Measurements from ENCODE around the gene CLASP1.

Gene CLASP1

DNA sequence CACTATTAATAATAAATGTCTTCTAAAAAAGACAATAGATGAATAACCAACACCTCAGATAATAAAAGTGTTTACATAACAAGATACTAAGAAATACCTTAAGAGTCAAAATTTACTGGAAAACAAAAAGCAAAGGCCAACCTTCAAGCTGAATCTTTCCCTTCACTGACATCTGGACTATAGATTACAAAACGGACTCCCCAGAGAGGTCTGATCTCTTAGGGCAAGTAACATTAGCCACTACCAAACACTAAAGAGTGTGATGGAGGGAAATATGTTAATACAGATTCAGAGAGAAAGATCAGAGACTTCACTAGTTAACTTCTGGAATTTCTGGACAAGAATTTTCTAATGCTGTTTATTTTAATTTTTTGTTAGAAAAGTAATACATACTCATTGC is 13.9 kb downstream of the CLASP1 start:
- DNase-seq (ENCODE audit: low read depth in 1 of 2, low spot score in 1 of 2): no peak
- H3K27ac ChIP-seq (replicated peaks): no peak overlapping the region
- no peaks in the 10 kb centered on the region for H3K27me3 ChIP-seq (ENCODE audit: insufficient read depth, poor library complexity, severe bottlenecking)
- TF ChIP-seq POLR2AphosphoS5 (IDR thresholded peaks at IDR 0.05; ENCODE audit: low read depth) (no peak), REST (IDR thresholded peaks at IDR 0.05; ENCODE audit: insufficient replicate concordance, low read depth) (no peak), SPI1 (IDR thresholded peaks at IDR 0.05; ENCODE audit: borderline replicate concordance, low read depth) (no peak), GABPA (IDR thresholded peaks at IDR 0.05; ENCODE audit: low read depth) (no peak)
- TF ChIP-seq, protein P1, sequence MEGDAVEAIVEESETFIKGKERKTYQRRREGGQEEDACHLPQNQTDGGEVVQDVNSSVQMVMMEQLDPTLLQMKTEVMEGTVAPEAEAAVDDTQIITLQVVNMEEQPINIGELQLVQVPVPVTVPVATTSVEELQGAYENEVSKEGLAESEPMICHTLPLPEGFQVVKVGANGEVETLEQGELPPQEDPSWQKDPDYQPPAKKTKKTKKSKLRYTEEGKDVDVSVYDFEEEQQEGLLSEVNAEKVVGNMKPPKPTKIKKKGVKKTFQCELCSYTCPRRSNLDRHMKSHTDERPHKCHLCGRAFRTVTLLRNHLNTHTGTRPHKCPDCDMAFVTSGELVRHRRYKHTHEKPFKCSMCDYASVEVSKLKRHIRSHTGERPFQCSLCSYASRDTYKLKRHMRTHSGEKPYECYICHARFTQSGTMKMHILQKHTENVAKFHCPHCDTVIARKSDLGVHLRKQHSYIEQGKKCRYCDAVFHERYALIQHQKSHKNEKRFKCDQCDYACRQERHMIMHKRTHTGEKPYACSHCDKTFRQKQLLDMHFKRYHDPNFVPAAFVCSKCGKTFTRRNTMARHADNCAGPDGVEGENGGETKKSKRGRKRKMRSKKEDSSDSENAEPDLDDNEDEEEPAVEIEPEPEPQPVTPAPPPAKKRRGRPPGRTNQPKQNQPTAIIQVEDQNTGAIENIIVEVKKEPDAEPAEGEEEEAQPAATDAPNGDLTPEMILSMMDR (IDR thresholded peaks at IDR 0.05; ENCODE audit: insufficient read depth, low read length): no peak
- H3K4me3 ChIP-seq (replicated peaks; ENCODE audit: insufficient read depth, low read length): no peak overlapping the region

DNA sequence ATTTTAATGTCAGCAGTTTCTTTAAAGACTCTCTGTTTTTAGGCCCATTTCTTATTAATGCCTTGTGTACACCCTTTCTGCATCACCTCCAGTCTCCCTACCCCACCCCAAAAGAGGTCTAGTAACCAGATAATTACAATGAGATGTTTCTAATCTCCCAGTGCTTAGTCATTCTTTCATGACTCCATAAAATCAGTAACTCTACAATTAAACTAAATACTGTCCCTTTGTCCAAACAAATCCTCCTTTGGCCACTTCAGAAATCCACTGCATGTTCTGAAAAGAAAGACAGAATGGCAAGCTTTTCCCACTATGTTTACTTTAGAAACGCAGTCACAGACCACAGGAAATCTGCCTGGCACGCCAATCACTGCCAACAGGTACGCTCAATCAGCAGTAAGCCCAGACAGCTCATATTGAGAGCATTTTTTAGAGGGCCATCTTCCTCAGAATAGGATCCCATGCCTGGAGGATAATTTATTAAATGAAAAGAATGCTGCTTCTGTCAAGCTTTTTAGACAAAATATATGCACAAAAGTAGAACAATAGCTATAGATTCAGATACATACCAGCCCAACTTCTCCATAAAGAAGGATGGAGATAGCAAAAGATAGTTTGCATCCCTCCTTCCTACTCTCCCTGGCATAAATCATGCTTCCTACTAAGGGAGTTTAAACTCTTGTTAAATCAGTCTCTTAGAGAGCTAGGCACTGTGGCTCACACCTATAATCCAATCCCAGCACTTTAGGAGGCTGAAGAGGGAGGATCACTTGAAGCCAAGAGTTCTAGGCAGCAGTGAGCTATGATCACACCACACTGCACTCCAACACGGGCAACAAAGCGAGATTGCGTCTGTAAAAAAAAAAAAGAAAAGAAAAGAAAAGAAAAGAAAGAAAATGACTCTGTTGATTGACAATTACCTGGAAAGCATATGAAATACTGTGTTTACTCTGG is 14.6 kb downstream of the CLASP1 start:
- TF ChIP-seq, protein P1 (IDR thresholded peaks at IDR 0.05; ENCODE audit: insufficient read depth, low read length): no peak
- TF ChIP-seq POLR2AphosphoS5 (IDR thresholded peaks at IDR 0.05; ENCODE audit: low read depth) (no peak), GABPA (IDR thresholded peaks at IDR 0.05; ENCODE audit: low read depth) (no peak), REST (IDR thresholded peaks at IDR 0.05; ENCODE audit: insufficient replicate concordance, low read depth) (no peak), SPI1 (IDR thresholded peaks at IDR 0.05; ENCODE audit: borderline replicate concordance, low read depth) (no peak)
- no peak for DNase-seq (ENCODE audit: low read depth in 1 of 2, low spot score in 1 of 2)
- H3K27me3 ChIP-seq (ENCODE audit: insufficient read depth, poor library complexity, severe bottlenecking): no peaks in the 10 kb centered on the region
- H3K4me3 ChIP-seq (replicated peaks; ENCODE audit: insufficient read depth, low read length): no peak overlapping the region
- H3K27ac ChIP-seq (replicated peaks): no peak overlapping the region

DNA sequence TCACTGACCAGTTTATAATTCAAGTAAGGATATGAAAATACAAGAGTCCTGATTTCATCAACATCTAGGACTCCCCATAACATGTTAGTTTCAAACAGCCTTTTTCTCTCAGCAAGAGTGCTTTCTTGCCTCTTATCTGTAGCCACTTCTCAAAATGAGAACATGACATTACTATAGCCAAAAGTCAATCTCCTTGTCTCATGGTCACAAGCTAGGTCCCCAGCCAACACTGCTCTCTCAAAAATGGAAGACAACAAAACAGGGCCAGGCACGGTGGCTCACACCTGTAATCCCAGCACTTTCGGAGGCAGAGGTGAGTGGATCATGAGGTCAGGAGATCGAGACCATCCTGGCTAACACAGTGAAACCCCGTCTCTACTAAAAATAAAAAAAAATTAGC is 15.8 kb downstream of the CLASP1 start:
- H3K4me3 ChIP-seq (replicated peaks; ENCODE audit: insufficient read depth, low read length): no peak overlapping the region
- no peak for DNase-seq (ENCODE audit: low read depth in 1 of 2, low spot score in 1 of 2)
- H3K27ac ChIP-seq (replicated peaks): peak overlapping the region; percentile 21; the same call in 1 of the 2 replicates
- no peaks in the 10 kb centered on the region for H3K27me3 ChIP-seq (ENCODE audit: insufficient read depth, poor library complexity, severe bottlenecking)
- TF ChIP-seq SPI1 (IDR thresholded peaks at IDR 0.05; ENCODE audit: borderline replicate concordance, low read depth): no peak
- TF ChIP-seq, protein P1 (IDR thresholded peaks at IDR 0.05; ENCODE audit: insufficient read depth, low read length): no peak
- no peak for TF ChIP-seq GABPA (IDR thresholded peaks at IDR 0.05; ENCODE audit: low read depth)
- TF ChIP-seq REST (IDR thresholded peaks at IDR 0.05; ENCODE audit: insufficient replicate concordance, low read depth): no peak
- TF ChIP-seq POLR2AphosphoS5 (IDR thresholded peaks at IDR 0.05; ENCODE audit: low read depth): no peak

Data from HL-60 (cell line).